Esophagus muscularis mucosa (tissue), 4 donors: ENCODE results near the gene TCF7. TPM values are rescaled to one million over a fixed set of nuclear protein-coding genes. Genes with fewer than 3 reads are reported as not detected.

ENCODE experiments used
- DNase-seq: peaks from one replicate; pipeline ENCODE4 v3.0.0-alpha.2; 2017; ENCODE audit errors: extremely low spot score
- H3K27ac ChIP-seq, 4 donors: fragments of 200-600 bp; sonication (generic); replicated peaks in 1 of 4; 1 replicate in 3 of 4; 2 replicates in 1 of 4; pipeline ENCODE4 v1.5.1; 2016 to 2019; ENCODE audit warnings: mild to moderate bottlenecking in 1 of 4
- H3K27me3 ChIP-seq, 4 donors: fragments of 200-600 bp; sonication (generic); one replicate each; pipeline versions ENCODE4 v1.5.1 to v1.6.0; 2016 to 2019
- H3K36me3 ChIP-seq, 4 donors: fragments of 200-600 bp; sonication (generic); one replicate each; pipeline ENCODE4 v1.5.1; 2016 to 2019
- H3K4me1 ChIP-seq, 4 donors: fragments of 200-600 bp; sonication (generic); one replicate each; pipeline ENCODE4 v1.5.1; 2016 to 2019
- H3K4me3 ChIP-seq, 4 donors: fragments of 200-600 bp; sonication (generic); 1 replicate in 2 of 4; 2 replicates in 2 of 4; pipeline ENCODE4 v1.5.1; 2016 to 2019; ENCODE audit warnings: mild to moderate bottlenecking in 4 of 4, moderate library complexity in 1 of 4
- H3K9me3 ChIP-seq, 4 donors: fragments of 200-600 bp; sonication (generic); 1 replicate in 3 of 4; 2 replicates in 1 of 4; pipeline ENCODE4 v1.5.1; 2016 to 2019
- EP300 ChIP-seq: sonication (generic); formaldehyde crosslinking; IDR thresholded peaks from one replicate; pipeline ENCODE4 v1.6.1; 2017; ENCODE audit warnings: antibody characterized with exemption
- POLR2A ChIP-seq: fragments of 450-650 bp; IDR thresholded peaks from one replicate; pipeline ENCODE4 v1.6.1; 2017; ENCODE audit warnings: antibody characterized with exemption, moderate library complexity, mild to moderate bottlenecking, low read depth
- POLR2AphosphoS5 ChIP-seq, 2 donors: sonication (generic); formaldehyde crosslinking; IDR thresholded peaks; one replicate each; pipeline ENCODE4 v1.6.1; 2017; ENCODE audit warnings: antibody characterized with exemption in 2 of 2
- WGBS: methylation state at CpG from one replicate; pipeline ENCODE4 v1.1.5; 2018; 5-methylcytosine and 5-hydroxymethylcytosine counted together
- intact Hi-C: fragments of 100-400 bp; cut with DNase I; formaldehyde crosslinking; loops from one replicate; pipeline ENCODE4 v1.15.1; 2023
- total RNA-seq, 4 donors: library from RNA; depleted of rRNA; stranded (reverse); fragments of >200 nt; gene quantifications; one replicate each; pipeline versions ENCODE4 v1.1.0 to v1.2.1, GENCODE V29; 2016
- TF ChIP-seq, protein P1 (sequence below), 3 experiments: fragments of 200-600 bp in 2 of 3; fragments of 450-650 bp in 1 of 3; sonication (generic) in 2 of 3; IDR thresholded peaks; one replicate each; pipeline ENCODE4 v1.5.1; 2017 to 2019; ENCODE audit warnings: antibody characterized with exemption in 3 of 3, mild to moderate bottlenecking in 2 of 3, moderate library complexity in 1 of 3

The TCF7 gene
- total RNA-seq, 4 donors from 2014 or later: 0.99 to 2.1 (median 1.5) TPM

- intact Hi-C loops: no loop called here
- no peak overlapping the region for H3K27ac ChIP-seq
- H3K9me3 ChIP-seq: no peaks in the 10 kb centered on the region
- no peak for DNase-seq
- peaks cover 35 to 42% (median 39%) of the 10 kb centered on the region in 4 donors for H3K4me1 ChIP-seq
- no peak for TF ChIP-seq POLR2A
- no peak for TF ChIP-seq POLR2AphosphoS5 (IDR thresholded peaks at IDR 0.05)
- no peak for TF ChIP-seq EP300
- TF ChIP-seq, protein P1, sequence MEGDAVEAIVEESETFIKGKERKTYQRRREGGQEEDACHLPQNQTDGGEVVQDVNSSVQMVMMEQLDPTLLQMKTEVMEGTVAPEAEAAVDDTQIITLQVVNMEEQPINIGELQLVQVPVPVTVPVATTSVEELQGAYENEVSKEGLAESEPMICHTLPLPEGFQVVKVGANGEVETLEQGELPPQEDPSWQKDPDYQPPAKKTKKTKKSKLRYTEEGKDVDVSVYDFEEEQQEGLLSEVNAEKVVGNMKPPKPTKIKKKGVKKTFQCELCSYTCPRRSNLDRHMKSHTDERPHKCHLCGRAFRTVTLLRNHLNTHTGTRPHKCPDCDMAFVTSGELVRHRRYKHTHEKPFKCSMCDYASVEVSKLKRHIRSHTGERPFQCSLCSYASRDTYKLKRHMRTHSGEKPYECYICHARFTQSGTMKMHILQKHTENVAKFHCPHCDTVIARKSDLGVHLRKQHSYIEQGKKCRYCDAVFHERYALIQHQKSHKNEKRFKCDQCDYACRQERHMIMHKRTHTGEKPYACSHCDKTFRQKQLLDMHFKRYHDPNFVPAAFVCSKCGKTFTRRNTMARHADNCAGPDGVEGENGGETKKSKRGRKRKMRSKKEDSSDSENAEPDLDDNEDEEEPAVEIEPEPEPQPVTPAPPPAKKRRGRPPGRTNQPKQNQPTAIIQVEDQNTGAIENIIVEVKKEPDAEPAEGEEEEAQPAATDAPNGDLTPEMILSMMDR (IDR thresholded peaks at IDR 0.05): no peak
- H3K4me3 ChIP-seq: no peak overlapping the region
- WGBS: 92% methylated on average over 6 of the region's 6 CpGs
- H3K36me3 ChIP-seq: peaks cover 0 to 6% (median 0%) of the 10 kb centered on the region in 4 donors
- H3K27me3 ChIP-seq: no peaks in the 10 kb centered on the region
Measured at GRCh38 chr5:134123360-134123759, 8.9 kb downstream of the TCF7 start.

DNA sequence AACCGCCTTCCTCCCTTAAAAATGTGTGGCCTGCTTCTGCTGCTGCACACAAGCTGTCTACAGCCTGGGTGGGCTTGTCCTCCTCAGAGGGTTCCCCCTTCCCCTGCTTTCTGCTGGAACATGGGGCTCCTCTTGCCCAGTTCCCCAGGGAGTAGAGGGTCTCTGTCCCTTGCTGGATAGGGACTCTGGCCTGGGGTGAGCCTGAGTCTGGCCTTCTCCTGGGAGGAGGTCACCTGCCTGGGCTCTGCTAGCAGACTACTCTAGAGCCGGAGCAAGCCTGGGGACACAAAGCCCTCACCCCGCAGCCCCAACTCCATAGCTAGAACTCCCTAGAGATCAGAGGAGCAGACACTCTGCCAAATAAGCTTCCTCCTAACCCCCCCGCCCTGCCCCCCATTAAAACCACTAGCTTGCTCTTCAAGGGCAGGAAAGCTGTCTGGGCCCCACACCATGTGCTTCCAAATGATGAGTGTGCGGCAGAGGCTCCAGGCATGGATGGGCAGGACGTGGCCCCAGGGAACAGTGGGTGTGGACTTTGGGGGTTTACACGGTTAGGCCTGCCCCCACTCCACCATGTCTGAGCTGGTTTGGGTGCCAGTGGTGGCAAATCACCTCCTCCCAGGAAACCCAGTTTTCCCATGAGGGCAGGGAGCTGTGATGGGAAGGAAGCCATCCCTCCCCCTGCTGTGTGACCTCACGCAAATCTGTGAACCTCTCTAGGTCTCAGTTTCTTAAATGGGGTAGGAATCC is 10.0 kb downstream of the TCF7 start:
- no peak overlapping the region for H3K4me3 ChIP-seq
- 57% methylated on average over 2 of the region's 8 CpGs for WGBS
- H3K36me3 ChIP-seq: peaks cover 0 to 15% (median 4%) of the 10 kb centered on the region in 4 donors
- TF ChIP-seq, protein P1 (IDR thresholded peaks at IDR 0.05): no peak
- TF ChIP-seq POLR2A (no peak), EP300 (no peak), POLR2AphosphoS5 (IDR thresholded peaks at IDR 0.05) (no peak)
- intact Hi-C loops: no loop called here
- H3K27me3 ChIP-seq: no peaks in the 10 kb centered on the region
- peak overlapping the region in 2 of 4 donors; percentile 21 to 41 for H3K27ac ChIP-seq
- H3K9me3 ChIP-seq: no peaks in the 10 kb centered on the region
- peaks cover 36 to 49% (median 47%) of the 10 kb centered on the region in 4 donors for H3K4me1 ChIP-seq
- no peak for DNase-seq

DNA sequence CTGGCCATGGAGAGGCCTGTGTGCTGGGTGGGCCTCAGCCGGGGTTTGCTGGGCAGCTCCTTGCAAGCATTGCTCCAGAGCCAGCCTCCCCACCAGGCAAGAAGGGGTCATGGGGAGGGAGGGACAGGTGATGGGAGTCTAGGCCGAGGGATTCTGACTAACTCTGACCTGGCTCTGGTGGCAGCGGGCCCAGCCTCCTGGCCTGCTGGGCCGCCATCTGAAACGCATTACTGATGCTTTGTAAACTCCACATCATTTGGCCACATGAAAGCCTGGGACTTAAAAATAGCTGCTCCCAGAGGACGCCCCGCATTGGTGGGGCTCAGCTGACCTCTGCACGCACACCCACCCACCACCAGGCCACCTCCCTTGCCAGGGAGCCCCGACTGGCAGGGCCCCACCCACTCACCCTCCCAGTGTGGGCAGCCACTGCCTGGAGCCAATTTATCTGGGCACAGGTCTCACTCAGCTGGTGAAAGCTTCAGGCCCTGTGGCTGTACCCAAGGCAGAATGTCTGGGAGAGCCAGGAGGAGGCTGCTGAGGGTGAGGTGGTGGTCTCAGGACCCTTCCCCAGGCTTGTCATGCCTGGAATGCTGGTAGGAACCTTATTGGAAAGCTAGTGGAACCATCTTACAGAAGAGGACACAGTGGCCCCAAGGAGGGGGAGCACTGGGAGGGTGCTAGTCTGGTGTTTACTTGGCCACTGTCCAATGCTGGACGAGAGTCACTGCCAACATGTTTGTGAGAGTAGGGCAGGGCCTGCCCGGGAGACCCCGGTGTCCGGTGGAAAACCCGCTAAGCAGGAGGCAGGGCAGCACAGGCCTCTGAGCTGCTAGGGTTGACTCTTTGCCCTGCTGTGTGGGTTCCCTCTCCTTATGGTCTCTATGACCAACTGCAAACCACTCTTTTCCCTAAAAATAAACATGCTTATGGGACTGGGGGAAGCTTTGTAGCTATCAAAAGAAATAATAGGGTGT is 10.8 kb downstream of the TCF7 start:
- TF ChIP-seq EP300: no peak
- peak in 1 of 2 donors; percentile 13 for TF ChIP-seq POLR2AphosphoS5 (IDR thresholded peaks at IDR 0.05)
- no peak for TF ChIP-seq POLR2A
- Histone ChIP-seq H3K36me3 (peaks cover 0 to 23% (median 8%) of the 10 kb centered on the region in 4 donors), H3K4me1 (peaks cover 36 to 55% (median 54%) of the 10 kb centered on the region in 4 donors), H3K27me3 (no peaks in the 10 kb centered on the region), H3K9me3 (no peaks in the 10 kb centered on the region), H3K27ac (peak overlapping the region; percentile 21 to 56 (median 41)), H3K4me3 (no peak overlapping the region)
- intact Hi-C loops: no loop called here
- no peak for DNase-seq
- 58% methylated on average over 8 of the region's 14 CpGs for WGBS

GRCh38 chr5:134127376-134127861 is 12.9 kb downstream of the TCF7 start:
- Histone ChIP-seq H3K4me1 (peaks cover 36 to 57% (median 54%) of the 10 kb centered on the region in 4 donors), H3K36me3 (peaks cover 0 to 39% (median 24%) of the 10 kb centered on the region in 4 donors), H3K27me3 (no peaks in the 10 kb centered on the region), H3K27ac (peak overlapping the region; percentile 18 to 41 (median 38)), H3K4me3 (peak overlapping the region in 3 of 4 donors; percentile 16 to 25 (median 18)), H3K9me3 (no peaks in the 10 kb centered on the region)
- TF ChIP-seq POLR2A (no peak), POLR2AphosphoS5 (IDR thresholded peaks at IDR 0.05) (no peak), EP300 (no peak)
- TF ChIP-seq, protein P1 (IDR thresholded peaks at IDR 0.05): no peak
- no peak for DNase-seq
- 67% methylated on average over 11 of the region's 15 CpGs for WGBS
- intact Hi-C loops: no loop called here
